Superior temporal gyrus (tissue), 1 donor: ENCODE measurements around the gene GNG4.
"Not testable (repeated sequence)": the region's sequence is repeated elsewhere in the genome, so short reads cannot be mapped to it uniquely, and the experiment has no call there.

Experiments used
- DNase-seq: peaks from one replicate; pipeline ENCODE4 v3.0.0-alpha.2; 2016; ENCODE audit errors: extremely low spot score

GNG4 gene

DNA sequence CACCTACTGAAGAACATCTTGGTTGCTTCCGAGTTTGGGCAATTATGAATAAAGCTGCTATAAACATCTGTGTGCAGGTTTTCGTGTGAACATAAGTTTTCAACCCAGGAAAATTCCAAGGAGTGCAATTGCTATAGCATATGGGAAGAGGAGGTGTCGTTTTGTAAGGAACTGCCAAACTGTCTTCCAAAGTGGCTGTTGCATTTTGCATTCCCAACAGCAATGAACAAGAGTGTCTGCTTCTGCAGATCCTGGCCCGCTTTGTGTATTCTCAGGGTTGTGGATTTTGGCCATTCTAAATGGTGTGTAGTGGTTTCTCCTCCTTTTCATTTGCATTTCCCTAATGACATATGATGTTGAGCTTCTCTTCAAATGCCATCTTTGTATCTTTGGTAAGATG lies 23.8 kb downstream of the GNG4 start:
- peak; percentile 35 for DNase-seq

DNA sequence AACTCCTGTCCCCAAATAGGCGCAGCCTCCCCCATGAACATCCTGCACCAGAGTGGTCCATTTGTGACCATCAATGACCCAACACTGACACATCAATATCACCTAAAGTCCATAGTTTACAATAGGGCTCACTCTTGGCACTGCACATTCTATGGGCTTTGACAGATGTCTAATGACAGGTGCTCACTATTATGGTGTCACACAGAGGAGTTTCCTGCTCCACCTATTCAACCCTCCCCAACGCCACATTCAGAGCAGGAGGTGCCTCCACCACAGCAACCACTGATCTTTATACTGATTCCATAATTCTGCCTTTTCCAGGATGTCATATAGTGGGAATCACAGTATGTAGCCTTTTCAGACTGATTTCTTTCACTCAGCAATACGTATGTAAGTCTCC lies 24.2 kb downstream of the GNG4 start:
- DNase-seq, result no peak

DNA sequence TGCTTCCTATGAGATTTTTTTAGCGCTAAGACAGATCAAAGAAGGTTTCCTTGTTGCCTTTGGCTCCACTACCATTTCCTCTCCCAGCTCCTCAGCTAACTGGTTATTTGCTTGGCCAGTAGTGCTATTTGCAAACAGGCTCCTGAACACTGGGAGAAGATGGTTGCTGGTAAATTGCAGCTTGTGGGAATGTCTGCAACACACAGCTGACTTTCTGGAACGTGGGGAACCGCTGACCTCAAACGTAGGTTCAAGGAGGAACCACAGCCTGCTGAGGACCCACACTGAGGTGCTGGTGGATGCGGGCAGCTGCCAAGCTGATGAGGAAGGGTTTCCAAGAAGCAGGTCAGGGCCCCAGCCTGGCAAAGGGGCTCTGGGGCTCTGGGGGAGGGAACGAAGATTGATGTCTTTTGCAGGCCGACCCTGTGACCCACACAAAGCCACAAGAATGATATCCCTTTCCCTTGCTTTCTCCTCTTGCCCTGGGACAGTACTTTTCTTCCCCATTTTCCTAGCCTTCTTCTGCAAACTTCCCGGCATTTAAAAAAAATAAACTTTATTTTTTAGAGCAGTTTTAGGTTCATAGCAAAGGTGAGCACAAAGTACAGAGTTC lies 24.8 kb downstream of the GNG4 start:
- no peak for DNase-seq

DNA sequence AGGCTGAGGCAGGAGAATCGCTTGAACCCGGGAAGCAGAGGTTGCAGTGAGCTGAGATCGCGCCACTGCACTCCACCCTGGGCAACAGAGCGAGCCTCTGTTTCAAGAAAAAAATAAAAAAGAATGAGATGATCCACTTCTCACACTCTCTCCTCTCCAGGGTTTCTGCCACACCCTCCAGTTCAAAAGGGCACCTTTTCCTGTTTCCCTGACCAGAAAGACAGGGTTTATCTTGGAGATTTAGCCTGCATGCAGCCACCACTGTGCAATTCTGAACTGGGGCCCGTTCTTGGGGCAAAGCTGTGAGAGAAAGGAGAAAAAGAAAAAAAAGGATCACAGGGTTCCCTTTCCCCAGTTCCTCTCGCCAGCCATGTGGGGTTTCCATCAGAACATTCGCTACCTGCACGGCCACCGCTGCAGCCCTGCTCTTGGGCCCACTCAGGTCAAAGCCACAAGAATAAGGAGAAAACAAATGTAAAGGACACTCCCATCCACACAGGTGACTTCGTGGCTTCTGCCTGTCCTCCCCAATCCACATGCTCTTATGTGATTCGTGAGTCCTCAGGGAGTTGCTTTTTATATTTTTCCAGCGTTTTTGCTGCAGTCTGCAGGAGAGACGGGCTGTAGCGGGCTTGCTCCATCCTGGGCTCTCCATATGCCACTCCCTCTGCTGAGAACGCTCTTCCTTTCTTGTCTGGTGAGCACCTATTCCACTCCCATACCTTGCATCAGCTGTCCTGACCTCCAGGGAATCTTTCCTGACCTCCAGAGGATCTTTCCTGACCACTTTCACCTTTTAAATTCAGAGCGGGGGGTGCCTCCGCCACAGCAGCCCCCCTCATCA lies 26.4 kb downstream of the GNG4 start:
- no peak for DNase-seq

DNA sequence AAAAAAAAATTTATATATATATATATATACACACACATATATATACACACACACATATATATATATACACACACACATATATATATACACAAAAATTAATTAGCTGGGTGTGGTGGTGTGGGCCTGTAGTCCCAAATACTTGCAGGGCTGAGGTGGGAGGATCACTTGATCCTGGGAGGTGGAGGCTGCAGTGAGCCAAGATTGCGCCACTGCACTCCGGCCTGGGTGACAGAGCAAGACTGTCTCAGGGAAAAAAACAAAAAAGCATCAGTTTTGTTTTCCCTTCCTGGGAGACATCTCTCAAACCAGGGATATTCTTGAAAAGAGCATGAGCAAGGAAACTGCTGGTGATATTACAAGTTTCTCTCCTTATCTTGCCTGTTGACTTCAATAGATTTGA lies 30.4 kb downstream of the GNG4 start:
- DNase-seq, result not testable (repeated sequence)

DNA sequence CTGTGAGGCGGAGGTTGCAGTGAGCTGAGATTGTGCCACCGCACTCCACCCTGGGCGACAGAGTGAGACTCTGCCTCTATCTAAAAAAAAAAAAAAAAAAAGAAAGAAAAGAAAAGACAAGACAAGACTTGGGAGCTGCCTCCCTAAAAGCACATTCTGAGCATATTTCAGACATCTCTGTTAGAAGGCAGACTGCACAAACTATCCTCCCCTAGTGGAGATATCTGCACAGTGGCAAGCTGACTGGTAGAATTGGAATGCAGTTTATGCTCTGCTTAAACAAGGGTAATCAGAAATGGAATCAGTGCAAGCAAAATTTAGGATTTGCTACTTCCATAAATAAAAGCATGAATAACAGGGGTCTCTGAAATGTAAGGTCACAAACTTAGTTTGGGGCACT lies 31.8 kb downstream of the GNG4 start:
- DNase-seq, result no peak

DNA sequence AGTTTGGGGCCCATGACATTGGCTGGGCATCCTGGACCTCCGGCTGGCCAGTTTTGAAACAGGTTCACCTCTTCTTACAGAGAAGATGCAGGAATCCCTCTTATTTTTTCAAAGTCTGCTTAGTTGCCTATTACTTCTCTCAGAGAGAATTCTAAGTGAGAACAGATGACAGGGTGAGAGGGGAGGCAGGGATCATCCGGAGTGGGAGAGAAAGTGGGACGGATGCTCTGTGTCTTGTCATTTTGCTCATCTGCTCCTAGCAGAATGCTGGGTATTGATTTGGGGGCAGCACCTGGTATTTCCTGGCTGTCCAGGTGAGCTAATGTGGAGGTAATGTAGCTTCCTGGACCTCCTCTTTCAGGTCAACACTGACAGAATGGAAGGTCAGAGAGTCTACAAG lies 32.4 kb downstream of the GNG4 start:
- no peak for DNase-seq

DNA sequence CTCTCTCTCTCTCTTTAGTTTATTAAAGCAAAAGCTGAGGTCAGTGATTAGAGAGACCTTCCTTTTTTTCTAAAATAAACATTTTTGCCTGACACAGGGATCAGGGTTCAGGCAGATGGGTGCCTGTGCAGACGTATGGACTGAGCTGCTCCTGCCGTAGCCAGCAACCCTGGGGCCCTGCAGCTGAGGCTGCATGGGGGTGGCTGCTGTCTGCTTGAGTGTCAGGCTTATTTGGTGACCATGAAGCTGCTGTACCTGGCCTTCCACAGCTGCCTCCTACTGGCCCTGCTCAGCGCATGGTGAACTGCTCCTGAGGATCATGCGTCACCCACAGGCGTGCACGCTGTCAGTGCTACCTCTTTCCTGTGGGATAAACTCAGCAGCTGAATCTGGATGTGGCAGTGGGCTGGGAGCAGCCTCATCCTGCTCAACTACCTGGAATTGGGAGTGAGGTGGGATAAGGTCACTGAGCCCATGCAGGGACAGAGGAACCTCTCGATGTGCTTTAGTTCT lies 35.1 kb downstream of the GNG4 start:
- no peak for DNase-seq

DNA sequence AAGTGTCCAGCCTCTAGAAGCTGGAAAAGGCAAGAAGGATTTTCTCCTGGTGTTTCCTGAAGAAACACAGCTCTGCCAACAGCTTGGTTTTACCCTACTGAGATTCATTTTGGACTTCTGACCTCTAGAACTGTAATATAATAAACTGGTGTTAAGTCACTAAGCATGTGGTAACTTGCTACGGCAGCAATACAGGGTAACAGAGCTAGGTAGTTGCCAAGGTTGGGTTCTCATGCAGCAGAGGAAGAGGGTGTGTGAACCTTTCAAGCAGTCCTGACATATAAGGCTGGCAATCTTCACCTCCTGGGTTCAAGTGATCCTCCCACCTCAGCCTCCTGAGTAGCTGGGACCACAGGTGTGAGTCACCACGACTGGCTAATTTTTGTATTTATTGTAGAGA lies 36.0 kb downstream of the GNG4 start:
- DNase-seq, result no peak

DNA sequence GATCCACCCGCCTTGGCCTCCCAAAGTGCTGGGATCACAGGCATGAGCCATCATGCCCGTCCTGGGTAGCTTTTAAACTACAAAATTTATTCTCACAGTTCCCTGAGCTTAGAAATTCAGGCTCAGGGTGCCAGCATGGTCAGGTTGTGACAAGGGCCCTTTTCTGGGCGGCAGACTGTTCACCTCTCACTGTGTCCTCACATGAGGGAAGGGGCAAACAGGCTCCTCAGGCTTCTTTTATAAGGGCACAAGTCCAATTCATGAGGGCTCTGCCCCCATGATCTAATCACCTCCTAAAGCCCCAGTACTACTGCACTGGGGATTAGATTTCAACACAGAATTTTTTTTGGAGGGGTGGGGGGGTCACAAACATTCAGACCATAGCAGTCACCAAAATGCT lies 36.8 kb downstream of the GNG4 start:
- no peak for DNase-seq

DNA sequence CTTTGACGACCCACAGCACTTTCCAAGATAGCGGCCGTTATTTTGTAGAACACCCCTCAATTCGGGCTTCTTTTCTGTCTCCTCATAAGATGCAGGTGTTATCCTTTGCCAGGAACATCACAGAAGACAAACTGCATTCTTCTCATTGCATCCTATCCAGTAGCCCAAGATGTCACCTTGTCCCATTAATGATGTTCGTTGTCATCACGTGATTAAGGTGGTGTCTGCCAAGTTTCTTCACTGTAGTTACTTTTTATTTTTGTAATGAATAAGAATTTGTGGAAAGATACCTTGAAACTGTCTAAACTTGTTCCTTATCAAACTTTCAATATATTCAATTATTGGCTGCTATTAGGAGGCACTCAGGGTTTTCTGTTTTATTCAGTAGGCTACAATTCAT lies 39.4 kb downstream of the GNG4 start:
- DNase-seq, result no peak

DNA sequence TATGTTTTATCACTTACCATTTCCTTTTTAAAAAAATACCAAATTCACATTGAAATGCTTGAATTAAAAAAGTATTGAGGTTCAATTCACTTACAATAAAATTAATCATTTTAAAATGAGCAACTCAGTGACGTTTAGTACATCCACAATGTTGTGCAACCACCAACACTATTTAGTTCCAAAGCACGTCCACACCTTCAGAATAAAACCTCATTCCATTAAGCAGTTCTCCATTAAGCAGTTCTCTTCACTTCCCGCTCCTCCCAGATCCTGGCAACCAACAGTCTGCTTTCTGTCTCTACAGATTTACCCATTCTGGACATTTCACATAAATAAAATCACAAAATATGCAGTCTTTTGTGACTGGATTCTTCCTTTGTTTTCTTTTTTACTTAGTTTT lies 41.3 kb downstream of the GNG4 start:
- DNase-seq, result no peak

DNA sequence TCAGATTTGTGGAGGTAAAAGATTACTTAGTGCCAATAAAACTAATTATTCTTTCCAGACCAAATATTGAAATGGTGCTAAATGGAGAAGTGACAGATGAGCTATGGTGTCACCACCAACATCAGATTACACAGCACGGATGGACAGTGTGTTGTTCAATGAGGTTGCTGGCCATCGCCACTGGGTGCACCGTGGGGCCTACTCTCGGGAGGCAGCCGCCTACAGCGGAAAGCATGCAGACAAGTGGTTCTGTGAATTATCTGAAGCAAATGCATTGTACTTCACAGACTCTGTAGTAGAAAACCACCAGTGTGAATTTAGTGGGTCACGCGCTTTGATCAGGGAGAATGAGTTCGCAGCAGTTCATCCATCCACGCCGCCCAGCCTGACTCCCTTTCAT lies 42.3 kb downstream of the GNG4 start:
- no peak for DNase-seq

DNA sequence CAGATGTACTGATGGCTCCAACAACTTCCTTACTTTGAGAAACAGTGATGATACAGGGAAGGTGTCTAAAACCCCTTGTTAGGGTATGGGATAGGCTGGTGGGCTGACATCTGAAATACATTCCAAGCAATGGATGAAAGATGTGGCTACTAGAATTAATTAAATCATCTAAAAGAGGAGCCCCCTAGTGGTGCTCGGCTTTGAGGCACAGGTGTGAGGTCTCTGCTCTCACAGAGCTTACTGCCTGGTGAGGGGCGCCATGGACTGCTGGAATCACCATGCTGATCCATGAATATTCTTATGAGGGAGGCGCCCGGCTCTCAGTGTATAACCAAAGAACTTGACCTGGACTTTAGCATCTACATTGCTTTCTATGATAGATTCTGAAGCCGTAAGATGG lies 48.5 kb downstream of the GNG4 start:
- no peak for DNase-seq

DNA sequence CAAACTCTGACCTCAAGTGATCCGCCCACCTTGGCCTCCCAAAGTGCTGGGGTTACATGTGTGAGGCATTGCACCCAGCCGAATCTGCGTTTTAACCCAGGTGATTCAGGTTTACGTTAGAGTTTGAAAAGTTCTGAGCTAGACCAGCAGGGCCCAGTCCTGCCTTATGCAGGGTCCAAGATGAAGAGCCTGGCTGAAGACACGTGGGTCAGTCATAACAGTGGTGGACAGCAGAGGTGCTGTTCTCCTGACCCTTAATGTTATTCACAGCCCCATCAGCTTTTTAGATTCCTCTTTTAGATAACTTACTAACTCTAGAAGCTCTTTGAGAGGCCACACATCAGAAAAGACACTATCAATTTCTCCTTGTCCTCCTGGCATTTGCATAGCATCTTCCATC lies 50.0 kb downstream of the GNG4 start:
- no peak for DNase-seq

DNA sequence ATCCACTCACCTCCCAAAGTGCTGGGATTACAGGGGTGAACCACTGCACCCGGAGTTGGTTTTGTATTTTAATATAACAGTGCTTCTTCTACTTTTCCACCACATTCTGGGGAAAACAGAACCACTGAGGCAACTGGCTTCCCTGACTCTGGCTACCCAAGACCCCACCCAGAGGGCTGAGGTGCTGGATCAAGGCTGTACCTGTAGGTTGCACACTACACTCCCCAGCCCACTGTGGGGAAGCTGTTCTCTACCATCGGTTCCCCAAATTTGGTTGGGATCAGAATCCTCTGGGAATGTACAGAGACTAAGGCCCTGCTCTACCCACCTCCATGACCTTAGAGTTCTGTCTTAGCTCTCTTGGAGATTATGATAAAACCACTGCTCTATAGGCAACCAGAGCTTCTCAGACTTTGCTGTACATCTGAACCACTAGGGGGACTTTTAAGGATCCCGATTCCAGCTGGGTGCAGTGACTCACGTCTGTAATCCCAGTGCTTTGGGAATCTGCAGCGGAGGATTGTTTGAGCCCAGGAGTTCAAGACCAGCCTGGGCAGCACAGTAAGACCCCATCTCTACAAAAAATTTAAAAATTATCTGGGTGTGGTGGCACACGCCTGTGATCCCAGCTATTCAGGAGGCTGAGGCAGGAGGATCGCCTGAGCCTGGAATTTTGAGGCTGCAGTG lies 51.6 kb downstream of the GNG4 start:
- no peak for DNase-seq

DNA sequence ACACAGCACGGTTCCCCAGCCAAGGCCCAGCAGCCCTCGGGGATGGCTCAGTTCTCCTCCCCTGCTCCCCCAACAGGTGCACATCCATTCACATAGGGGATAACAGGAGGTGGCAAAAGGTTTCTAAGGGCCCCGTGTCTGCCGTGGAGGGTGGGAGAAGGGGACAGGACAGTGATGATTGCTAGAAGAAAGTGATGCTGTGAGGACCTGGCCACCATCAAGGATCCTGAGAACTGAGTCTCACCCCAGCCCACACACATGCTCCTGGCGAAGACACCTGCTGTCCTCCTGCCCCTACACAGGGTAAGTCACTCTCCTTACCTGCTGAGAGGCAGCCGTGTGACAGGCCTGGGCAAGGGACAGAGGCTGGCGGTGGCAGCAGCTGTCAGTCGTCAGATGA lies 54.5 kb downstream of the GNG4 start:
- DNase-seq, result no peak

DNA sequence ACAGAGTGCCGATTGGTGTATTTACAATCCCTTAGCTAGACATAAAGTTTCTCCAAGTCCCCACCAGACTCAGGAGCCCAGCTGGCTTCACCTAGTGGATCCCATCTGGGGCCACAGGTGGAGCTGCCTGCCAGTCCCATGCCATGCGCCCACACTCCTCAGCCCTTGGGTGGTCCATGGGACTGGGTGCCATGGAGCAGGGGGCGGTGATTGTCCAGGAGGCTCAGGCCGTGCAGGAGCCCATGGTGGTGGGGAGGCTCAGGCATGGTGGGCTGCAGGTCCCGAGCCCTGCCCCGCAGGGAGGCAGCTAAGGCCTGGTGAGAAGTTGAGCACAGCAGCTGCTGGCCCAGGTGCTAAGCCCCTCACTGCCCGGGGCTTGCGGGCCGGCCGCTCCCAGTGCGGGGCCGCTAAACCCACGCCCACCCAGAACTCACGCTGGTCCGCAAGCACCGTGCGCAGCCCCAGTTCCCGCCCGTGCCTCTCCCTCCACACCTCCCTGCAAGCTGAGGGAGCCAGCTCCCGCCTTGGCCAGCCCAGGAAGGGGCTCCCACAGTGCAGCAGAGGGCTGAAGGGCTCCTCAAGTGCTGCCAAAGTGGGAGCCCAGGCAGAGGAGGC lies 55.2 kb downstream of the GNG4 start:
- not testable (repeated sequence) for DNase-seq

DNA sequence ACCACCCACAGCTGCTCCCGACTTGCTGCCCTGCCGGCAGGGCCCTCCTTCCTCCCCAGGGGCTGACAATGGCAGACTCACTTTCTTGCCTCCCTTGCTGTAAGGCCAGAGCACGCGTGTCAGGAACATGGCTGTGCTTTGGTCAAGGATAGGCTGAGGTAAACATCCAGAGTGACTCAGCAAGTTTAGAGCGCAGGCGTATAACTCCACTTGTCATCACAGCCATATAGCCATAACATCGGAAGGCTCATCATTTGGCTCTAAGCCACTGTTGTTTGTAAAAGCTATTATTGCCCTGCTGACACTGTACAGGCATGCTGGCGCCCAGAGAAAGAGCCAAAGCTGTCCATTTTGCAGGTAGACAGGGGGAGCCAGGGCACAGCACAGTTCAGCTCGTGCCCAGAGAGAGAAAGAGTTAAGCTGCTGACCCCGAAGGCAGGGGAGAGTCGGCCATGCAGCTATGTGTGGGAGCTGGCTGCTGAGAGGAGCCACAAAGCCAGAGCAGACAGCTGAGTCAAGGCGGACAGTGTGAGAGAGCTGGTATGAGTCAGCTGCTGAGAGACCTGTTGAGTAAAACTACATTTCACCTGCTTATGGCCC lies 60.6 kb downstream of the GNG4 start:
- DNase-seq, result no peak

DNA sequence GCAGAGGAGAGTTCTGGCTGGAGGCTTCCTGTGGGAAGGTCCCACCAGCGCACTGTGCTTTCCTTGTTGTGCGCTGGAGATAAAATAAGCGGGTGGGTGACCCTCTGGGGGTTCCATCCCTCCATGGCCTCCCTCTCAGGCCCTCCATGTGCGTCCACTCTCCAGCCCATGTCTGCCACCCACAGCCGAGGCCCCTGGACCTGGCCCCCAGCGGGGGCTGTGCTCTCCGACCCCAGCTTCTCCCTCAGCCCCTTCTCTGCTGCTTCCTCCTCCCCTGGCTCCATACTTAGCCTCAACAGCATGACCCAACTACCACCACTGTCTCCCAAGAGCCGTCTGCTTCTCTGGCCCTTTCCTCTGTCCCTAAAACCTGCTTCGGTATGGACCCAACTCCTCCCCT lies 61.4 kb downstream of the GNG4 start:
- DNase-seq, result no peak

DNA sequence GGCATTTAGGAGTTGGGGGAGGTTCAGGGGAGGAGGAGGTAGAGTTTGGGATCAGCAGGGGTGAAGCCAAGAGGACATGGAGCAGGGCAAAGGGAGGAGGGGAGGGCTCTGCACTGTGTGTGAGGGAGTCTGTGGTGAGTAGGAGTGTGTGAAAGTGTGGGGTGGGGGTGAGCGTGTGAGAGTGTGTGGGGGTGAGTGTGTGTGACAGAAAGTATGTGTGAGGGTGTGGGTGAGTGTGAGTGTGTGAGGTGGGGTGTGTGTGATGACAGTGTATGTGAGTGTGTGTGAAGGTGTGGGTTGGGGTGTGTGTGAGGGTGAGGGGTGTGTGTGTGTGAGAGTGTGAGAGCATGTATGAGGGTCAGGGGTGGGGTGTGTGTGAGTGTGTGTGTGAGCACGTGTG lies 62.6 kb downstream of the GNG4 start:
- no peak for DNase-seq

DNA sequence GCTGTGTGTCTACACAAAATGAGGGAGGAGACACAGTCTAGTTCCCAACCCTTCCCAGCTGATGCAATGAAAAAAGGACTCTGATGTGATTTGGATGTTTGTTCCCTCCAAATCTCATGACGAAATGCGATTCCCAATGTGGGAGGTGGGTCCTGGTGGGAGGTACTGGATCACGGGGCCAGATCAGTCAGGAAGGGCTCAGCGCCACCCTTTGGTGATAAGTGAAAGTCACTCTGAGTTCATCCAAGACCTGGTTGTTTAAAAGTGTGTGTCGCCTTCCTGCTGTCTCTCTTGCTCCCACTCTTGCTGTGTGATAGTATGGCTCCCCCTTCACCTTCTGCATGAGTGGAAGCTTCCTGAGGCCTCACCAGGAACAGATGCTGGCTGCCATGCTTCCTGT lies 63.2 kb downstream of the GNG4 start:
- no peak for DNase-seq
